H9 (cell line): Measurements from ENCODE around the gene NRXN3. TPM values are rescaled to one million over a fixed set of nuclear protein-coding genes. Genes with fewer than 3 reads are reported as not detected.

Experiments
- DNase-seq: peaks from one replicate; pipeline ENCODE4 v3.0.0-alpha.2; 2017
- H2AFZ ChIP-seq: one replicate; pipeline ENCODE4 v1.6.1; 2013; ENCODE audit warnings: mild to moderate bottlenecking, low read length, control low read depth, moderate library complexity
- H2AK5ac ChIP-seq: 2 replicates; pipeline ENCODE4 v1.6.1; 2013; ENCODE audit warnings: low read length, control low read depth, mixed read lengths; ENCODE audit not compliant: insufficient read length
- H2BK120ac ChIP-seq: one replicate; pipeline ENCODE4 v1.6.1; 2013; ENCODE audit warnings: low read depth, mild to moderate bottlenecking, low read length, control low read depth, inconsistent platforms; ENCODE audit not compliant: poor library complexity, severe bottlenecking
- H2BK12ac ChIP-seq: 2 replicates; pipeline ENCODE4 v1.6.1; 2013; ENCODE audit warnings: low read length, control low read depth, mixed read lengths, low read depth; ENCODE audit not compliant: insufficient read length
- H2BK15ac ChIP-seq: 2 replicates; pipeline ENCODE4 v1.6.1; 2013; ENCODE audit warnings: low read depth, low read length, control low read depth
- H2BK20ac ChIP-seq: one replicate; pipeline ENCODE4 v1.6.1; 2013; ENCODE audit warnings: low read depth, mild to moderate bottlenecking, low read length, control low read depth, inconsistent platforms; ENCODE audit not compliant: poor library complexity, severe bottlenecking
- H2BK5ac ChIP-seq: 2 replicates; pipeline ENCODE4 v1.6.1; 2013; ENCODE audit warnings: low read length, control low read depth, mixed read lengths; ENCODE audit not compliant: insufficient read length
- H3K14ac ChIP-seq: 2 replicates; pipeline ENCODE4 v1.6.1; 2013; ENCODE audit warnings: low read length, control low read depth; ENCODE audit not compliant: insufficient read depth
- H3K18ac ChIP-seq: 2 replicates; pipeline ENCODE4 v1.6.1; 2013; ENCODE audit warnings: low read depth, mild to moderate bottlenecking, mixed read lengths, low read length, control low read depth; ENCODE audit not compliant: insufficient read length
- H3K23ac ChIP-seq: 2 replicates; pipeline ENCODE4 v1.6.1; 2013; ENCODE audit warnings: low read length, control low read depth, mixed read lengths, low read depth; ENCODE audit not compliant: insufficient read length
- H3K23me2 ChIP-seq: 2 replicates; pipeline ENCODE4 v1.6.1; 2013; ENCODE audit warnings: low read depth, mild to moderate bottlenecking, mixed read lengths, low read length, control low read depth; ENCODE audit not compliant: insufficient read length, poor library complexity, severe bottlenecking
- H3K27ac ChIP-seq: 2 replicates; pipeline ENCODE4 v1.5.1; 2013; ENCODE audit warnings: low read length, control low read depth, mixed read lengths, low read depth; ENCODE audit not compliant: insufficient read length
- H3K27me3 ChIP-seq: 2 replicates; pipeline ENCODE4 v1.6.1; 2013; ENCODE audit warnings: low read length, control low read depth, inconsistent platforms; ENCODE audit not compliant: insufficient read depth
- H3K4ac ChIP-seq: 2 replicates; pipeline ENCODE4 v1.6.1; 2013; ENCODE audit warnings: low read depth, mild to moderate bottlenecking, control low read depth, inconsistent platforms, low read length, moderate library complexity
- H3K4me1 ChIP-seq: 2 replicates; pipeline ENCODE4 v1.6.1; 2013; ENCODE audit warnings: low read length, control low read depth, inconsistent platforms; ENCODE audit not compliant: insufficient read depth
- H3K4me2 ChIP-seq: 2 replicates; pipeline ENCODE4 v1.6.1; 2013; ENCODE audit warnings: low read length, control low read depth, mixed read lengths; ENCODE audit not compliant: insufficient read length, insufficient read depth
- H3K56ac ChIP-seq: 2 replicates; pipeline ENCODE4 v1.6.1; 2013; ENCODE audit warnings: low read depth, mild to moderate bottlenecking, mixed read lengths, low read length, control low read depth; ENCODE audit not compliant: insufficient read length
- H3K79me1 ChIP-seq: 2 replicates; pipeline ENCODE4 v1.6.1; 2013; ENCODE audit warnings: low read depth, mild to moderate bottlenecking, moderate library complexity, low read length, control low read depth, inconsistent platforms; ENCODE audit not compliant: insufficient read depth, poor library complexity, severe bottlenecking
- H3K79me2 ChIP-seq: 2 replicates; pipeline ENCODE4 v1.6.1; 2013; ENCODE audit warnings: low read length, control low read depth, inconsistent platforms; ENCODE audit not compliant: insufficient read depth
- H3K9ac ChIP-seq: 2 replicates; pipeline ENCODE4 v1.6.1; 2013; ENCODE audit warnings: low read length, control low read depth, mixed read lengths; ENCODE audit not compliant: insufficient read length; ENCODE audit errors: extremely low read depth
- H3K9me3 ChIP-seq: one replicate; pipeline ENCODE4 v1.6.1; 2013; ENCODE audit warnings: low read depth, low read length, inconsistent platforms; ENCODE audit not compliant: control insufficient read depth
- H3T11ph ChIP-seq: one replicate; pipeline ENCODE4 v1.6.1; 2013; ENCODE audit warnings: mild to moderate bottlenecking, low read length, control low read depth, inconsistent platforms
- H4K20me1 ChIP-seq: one replicate; pipeline ENCODE4 v1.6.1; 2013; ENCODE audit not compliant: control insufficient read depth, insufficient read length, insufficient read depth
- H4K5ac ChIP-seq: 2 replicates; pipeline ENCODE4 v1.6.1; 2013; ENCODE audit warnings: low read depth, mild to moderate bottlenecking, mixed read lengths, low read length, control low read depth; ENCODE audit not compliant: insufficient read length
- H4K8ac ChIP-seq: replicated peaks from 2 replicates; pipeline ENCODE4 v1.6.1; 2013; ENCODE audit warnings: low read length, control low read depth, mixed read lengths, low read depth; ENCODE audit not compliant: insufficient read length
- H4K91ac ChIP-seq: 2 replicates; pipeline ENCODE4 v1.6.1; 2013; ENCODE audit warnings: low read depth, mild to moderate bottlenecking, moderate library complexity, mixed read lengths, low read length, control low read depth; ENCODE audit not compliant: insufficient read length
- H3K27ac Mint-ChIP-seq, 3 experiments: 2 replicates in 2 of 3; 3 replicates in 1 of 3; pipeline ENCODE4 v1.8.0; 2020 to 2021; ENCODE audit warnings: mixed read lengths in 3 of 3, mild to moderate bottlenecking in 1 of 3, moderate library complexity in 1 of 3
- H3K27me3 Mint-ChIP-seq: 2 replicates; pipeline ENCODE4 v1.8.0; 2021; ENCODE audit warnings: low read depth, mild to moderate bottlenecking, moderate library complexity, mixed read lengths
- H3K36me3 Mint-ChIP-seq, 3 experiments: 2 replicates in 2 of 3; 3 replicates in 1 of 3; pipeline ENCODE4 v1.8.0; 2020 to 2021; ENCODE audit warnings: low read depth in 3 of 3, mixed read lengths in 3 of 3; ENCODE audit not compliant: insufficient read depth in 1 of 3
- H3K4me1 Mint-ChIP-seq, 2 experiments: 2 replicates each; pipeline ENCODE4 v1.8.0; 2020; ENCODE audit warnings: mixed read lengths in 2 of 2
- H3K4me3 Mint-ChIP-seq, 2 experiments: 2 replicates in 1 of 2; 3 replicates in 1 of 2; pipeline ENCODE4 v1.8.0; 2020 to 2021; ENCODE audit warnings: mild to moderate bottlenecking in 2 of 2, mixed read lengths in 2 of 2, moderate library complexity in 1 of 2
- H3K9me3 Mint-ChIP-seq, 2 experiments: 2 replicates in 1 of 2; 3 replicates in 1 of 2; pipeline ENCODE4 v1.8.0; 2020; ENCODE audit warnings: mild to moderate bottlenecking in 2 of 2, mixed read lengths in 2 of 2, moderate library complexity in 1 of 2
- WGBS: extraction: QIAGEN DNeasy Blood & Tissue Kit; methylation state at CpG from one replicate; pipeline ENCODE4 v1.1.7; 2013; ENCODE audit warnings: missing lambda C conversion rate, low lambda C conversion rate, mixed read lengths; ENCODE audit not compliant: insufficient read length; ENCODE audit errors: extremely low coverage; 5-methylcytosine and 5-hydroxymethylcytosine counted together
- total RNA-seq: library from RNA; stranded (reverse); gene quantifications from 2 replicates; pipeline ENCODE4 v1.2.1, GENCODE V29; 2021
- TF ChIP-seq, protein P1 (sequence below): fragments of 200-600 bp; sonication (generic); conservative IDR thresholded peaks from 3 replicates; pipeline ENCODE4 v1.8.0; 2021; ENCODE audit warnings: antibody characterized with exemption, mild to moderate bottlenecking

NRXN3 gene
- total RNA-seq, 1 experiment from 2014 or later: 1.8 TPM

DNA sequence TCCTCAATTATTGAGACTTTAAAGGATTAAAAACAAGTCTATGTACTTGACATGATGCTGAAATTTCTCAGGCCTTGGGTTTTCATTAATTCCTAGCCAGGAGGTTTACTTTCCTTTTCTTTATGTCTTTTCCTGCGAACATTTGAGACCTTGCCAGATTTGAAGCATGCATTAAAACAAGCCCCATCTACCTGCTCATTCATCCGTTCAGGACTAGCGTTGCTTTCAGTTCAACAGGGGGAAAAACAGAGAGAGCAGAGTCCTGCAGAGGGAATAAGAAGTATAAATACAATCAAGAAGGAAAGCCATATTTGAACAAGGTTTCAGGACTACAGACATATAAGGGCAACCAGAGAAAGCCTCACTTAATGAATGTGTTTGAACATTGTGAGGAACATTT lies 1498.8 kb downstream of the NRXN3 start:
- Mint-ChIP-seq H3K27me3 (no peaks in the 10 kb centered on the region), H3K27ac (no peak overlapping the region), H3K4me1 (no peaks in the 10 kb centered on the region), H3K36me3 (no peaks in the 10 kb centered on the region), H3K9me3 (no peaks in the 10 kb centered on the region), H3K4me3 (no peak overlapping the region)
- Histone ChIP-seq H3K14ac (no peak overlapping the region), H3K23ac (no peak overlapping the region), H4K20me1 (no peaks in the 10 kb centered on the region), H4K8ac (no peak overlapping the region), H3K27ac (no peak overlapping the region), H3T11ph (no peak overlapping the region), H4K5ac (no peak overlapping the region), H3K9ac (no peak overlapping the region), H2BK15ac (no peak overlapping the region), H3K27me3 (no peaks in the 10 kb centered on the region), H2BK5ac (no peak overlapping the region), H3K4me2 (no peak overlapping the region), H3K79me1 (no peaks in the 10 kb centered on the region), H3K79me2 (no peaks in the 10 kb centered on the region), H2BK20ac (no peak overlapping the region), H3K4me1 (no peaks in the 10 kb centered on the region), H2BK12ac (no peak overlapping the region), H3K56ac (no peak overlapping the region), H3K9me3 (no peaks in the 10 kb centered on the region), H3K23me2 (no peaks in the 10 kb centered on the region), H3K4ac (no peak overlapping the region), H2BK120ac (no peak overlapping the region), H4K91ac (no peak overlapping the region), H2AFZ (no peak overlapping the region), H2AK5ac (no peak overlapping the region), H3K18ac (no peak overlapping the region)
- DNase-seq: no peak
- WGBS: no CpG with 5 or more reads among the region's 3 CpGs
- TF ChIP-seq, protein P1, sequence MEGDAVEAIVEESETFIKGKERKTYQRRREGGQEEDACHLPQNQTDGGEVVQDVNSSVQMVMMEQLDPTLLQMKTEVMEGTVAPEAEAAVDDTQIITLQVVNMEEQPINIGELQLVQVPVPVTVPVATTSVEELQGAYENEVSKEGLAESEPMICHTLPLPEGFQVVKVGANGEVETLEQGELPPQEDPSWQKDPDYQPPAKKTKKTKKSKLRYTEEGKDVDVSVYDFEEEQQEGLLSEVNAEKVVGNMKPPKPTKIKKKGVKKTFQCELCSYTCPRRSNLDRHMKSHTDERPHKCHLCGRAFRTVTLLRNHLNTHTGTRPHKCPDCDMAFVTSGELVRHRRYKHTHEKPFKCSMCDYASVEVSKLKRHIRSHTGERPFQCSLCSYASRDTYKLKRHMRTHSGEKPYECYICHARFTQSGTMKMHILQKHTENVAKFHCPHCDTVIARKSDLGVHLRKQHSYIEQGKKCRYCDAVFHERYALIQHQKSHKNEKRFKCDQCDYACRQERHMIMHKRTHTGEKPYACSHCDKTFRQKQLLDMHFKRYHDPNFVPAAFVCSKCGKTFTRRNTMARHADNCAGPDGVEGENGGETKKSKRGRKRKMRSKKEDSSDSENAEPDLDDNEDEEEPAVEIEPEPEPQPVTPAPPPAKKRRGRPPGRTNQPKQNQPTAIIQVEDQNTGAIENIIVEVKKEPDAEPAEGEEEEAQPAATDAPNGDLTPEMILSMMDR: no peak
